Astrocyte (in vitro differentiated cells and primary cell): ENCODE data around the gene PDE1A. TPM values are rescaled to one million over a fixed set of nuclear protein-coding genes. Genes with fewer than 3 reads are reported as not detected.

Experiments
- DNase-seq: peaks from one replicate; pipeline ENCODE4 v3.0.0-alpha.2; 2010; ENCODE audit warnings: low read depth
- FAIRE-seq: peaks from 2 replicates; lab custom pipeline; 2011; peaks lifted over from hg19 to GRCh38; lab: Jason Lieb, UNC
- H2AFZ ChIP-seq: 2 replicates; pipeline ENCODE4 v1.6.0; 2012; ENCODE audit warnings: low read depth, low read length, inconsistent platforms
- H3K27ac ChIP-seq: 2 replicates; pipeline ENCODE4 v1.5.1; 2011; ENCODE audit warnings: low read depth, low read length, inconsistent platforms
- H3K27me3 ChIP-seq: 2 replicates; pipeline ENCODE4 v1.6.0; 2011; ENCODE audit warnings: low read length, inconsistent platforms; ENCODE audit not compliant: insufficient read depth
- H3K36me3 ChIP-seq: 2 replicates; pipeline ENCODE4 v1.5.1; 2011; ENCODE audit warnings: low read length, inconsistent platforms; ENCODE audit not compliant: insufficient read depth
- H3K4me1 ChIP-seq: 2 replicates; pipeline ENCODE4 v1.5.1; 2011; ENCODE audit warnings: low read length, inconsistent platforms; ENCODE audit not compliant: insufficient read depth
- H3K4me2 ChIP-seq: 2 replicates; pipeline ENCODE4 v1.6.0; 2012; ENCODE audit warnings: low read length, inconsistent platforms
- H3K4me3 ChIP-seq: 2 replicates; pipeline ENCODE4 v1.5.1; 2011; ENCODE audit warnings: low read depth, mild to moderate bottlenecking, low read length, inconsistent platforms; ENCODE audit not compliant: insufficient read depth
- H3K79me2 ChIP-seq: 2 replicates; pipeline ENCODE4 v1.6.0; 2012; ENCODE audit warnings: mild to moderate bottlenecking, low read length, inconsistent platforms; ENCODE audit not compliant: insufficient read depth
- H3K9ac ChIP-seq: 2 replicates; pipeline ENCODE4 v1.6.0; 2012; ENCODE audit warnings: mild to moderate bottlenecking, low read length, inconsistent platforms
- H3K9me3 ChIP-seq: 2 replicates; pipeline ENCODE4 v1.5.1; 2012; ENCODE audit warnings: low read depth, mild to moderate bottlenecking, low read length, inconsistent platforms; ENCODE audit not compliant: insufficient read depth
- H4K20me1 ChIP-seq: 2 replicates; pipeline ENCODE4 v1.6.0; 2012; ENCODE audit warnings: low read length, inconsistent platforms; ENCODE audit not compliant: insufficient read depth
- H3K27ac Mint-ChIP-seq: one replicate; pipeline ENCODE4 v1.8.0; 2021; ENCODE audit warnings: mild to moderate bottlenecking, mixed read lengths; ENCODE audit not compliant: unreplicated experiment
- H3K27me3 Mint-ChIP-seq: one replicate; pipeline ENCODE4 v1.8.0; 2021; ENCODE audit warnings: low read depth, mixed read lengths; ENCODE audit not compliant: unreplicated experiment
- H3K36me3 Mint-ChIP-seq: one replicate; pipeline ENCODE4 v1.8.0; 2021; ENCODE audit warnings: low read depth, mixed read lengths; ENCODE audit not compliant: unreplicated experiment
- H3K4me1 Mint-ChIP-seq: one replicate; pipeline ENCODE4 v1.8.0; 2021; ENCODE audit warnings: low read depth, mixed read lengths; ENCODE audit not compliant: unreplicated experiment
- H3K4me3 Mint-ChIP-seq: one replicate; pipeline ENCODE4 v1.8.0; 2021; ENCODE audit warnings: mild to moderate bottlenecking, moderate library complexity, mixed read lengths; ENCODE audit not compliant: unreplicated experiment
- H3K9me3 Mint-ChIP-seq: one replicate; pipeline ENCODE4 v1.8.0; 2021; ENCODE audit warnings: mild to moderate bottlenecking, mixed read lengths; ENCODE audit not compliant: unreplicated experiment
- EZH2 ChIP-seq: IDR thresholded peaks from 2 replicates; pipeline ENCODE4 v1.6.1; 2012; ENCODE audit warnings: mild to moderate bottlenecking, low read length, inconsistent platforms; ENCODE audit not compliant: insufficient read depth
- total RNA-seq: library from RNA; stranded (reverse); gene quantifications from 2 replicates; pipeline ENCODE4 v1.2.1, GENCODE V29; 2021
- TF ChIP-seq, protein P1 (sequence below): IDR thresholded peaks from 2 replicates; pipeline ENCODE4 v1.5.1; 2011; ENCODE audit warnings: low read depth, mild to moderate bottlenecking, inconsistent platforms, low read length, moderate library complexity; ENCODE audit not compliant: insufficient read depth

PDE1A gene
- total RNA-seq, 1 donor from 2014 or later: 0.32 TPM

DNA sequence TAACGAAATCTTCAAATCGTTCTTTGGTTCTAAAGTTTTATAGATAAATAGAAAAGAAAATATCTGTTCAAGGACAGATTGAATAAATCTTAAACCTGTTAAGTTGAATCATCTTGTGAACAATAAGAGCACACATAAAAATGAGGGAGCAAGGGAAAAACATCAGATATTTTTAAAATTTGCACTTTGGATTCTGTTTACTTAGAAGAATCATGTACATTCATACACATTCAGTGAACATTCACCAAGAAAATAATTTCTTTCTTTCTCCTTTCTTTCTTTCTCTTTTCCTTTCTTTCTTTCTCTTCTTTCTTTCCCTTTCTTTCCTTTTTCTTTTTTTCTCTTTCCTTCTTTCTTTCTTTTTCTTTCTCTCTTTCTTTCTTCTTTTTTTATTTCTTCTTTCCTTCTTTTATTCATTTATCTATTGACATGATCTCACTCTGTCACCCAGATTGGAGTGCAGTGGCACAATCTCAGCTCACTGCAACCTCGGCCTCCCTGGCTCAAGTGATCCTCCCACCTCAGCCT is 164.9 kb downstream of the PDE1A start:
- H3K27ac Mint-ChIP-seq: no peak overlapping the region
- H3K9me3 Mint-ChIP-seq: no peaks in the 10 kb centered on the region
- Histone ChIP-seq H3K36me3 (no peaks in the 10 kb centered on the region), H3K79me2 (no peaks in the 10 kb centered on the region), H3K27ac (no peak overlapping the region), H4K20me1 (no peaks in the 10 kb centered on the region), H2AFZ (no peak overlapping the region), H3K4me1 (peaks cover 4% of the 10 kb centered on the region), H3K27me3 (no peaks in the 10 kb centered on the region), H3K9me3 (no peaks in the 10 kb centered on the region), H3K9ac (no peak overlapping the region), H3K4me2 (no peak overlapping the region), H3K4me3 (no peak overlapping the region)
- TF ChIP-seq EZH2: no peak
- TF ChIP-seq, protein P1, sequence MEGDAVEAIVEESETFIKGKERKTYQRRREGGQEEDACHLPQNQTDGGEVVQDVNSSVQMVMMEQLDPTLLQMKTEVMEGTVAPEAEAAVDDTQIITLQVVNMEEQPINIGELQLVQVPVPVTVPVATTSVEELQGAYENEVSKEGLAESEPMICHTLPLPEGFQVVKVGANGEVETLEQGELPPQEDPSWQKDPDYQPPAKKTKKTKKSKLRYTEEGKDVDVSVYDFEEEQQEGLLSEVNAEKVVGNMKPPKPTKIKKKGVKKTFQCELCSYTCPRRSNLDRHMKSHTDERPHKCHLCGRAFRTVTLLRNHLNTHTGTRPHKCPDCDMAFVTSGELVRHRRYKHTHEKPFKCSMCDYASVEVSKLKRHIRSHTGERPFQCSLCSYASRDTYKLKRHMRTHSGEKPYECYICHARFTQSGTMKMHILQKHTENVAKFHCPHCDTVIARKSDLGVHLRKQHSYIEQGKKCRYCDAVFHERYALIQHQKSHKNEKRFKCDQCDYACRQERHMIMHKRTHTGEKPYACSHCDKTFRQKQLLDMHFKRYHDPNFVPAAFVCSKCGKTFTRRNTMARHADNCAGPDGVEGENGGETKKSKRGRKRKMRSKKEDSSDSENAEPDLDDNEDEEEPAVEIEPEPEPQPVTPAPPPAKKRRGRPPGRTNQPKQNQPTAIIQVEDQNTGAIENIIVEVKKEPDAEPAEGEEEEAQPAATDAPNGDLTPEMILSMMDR: no peak
- no peak overlapping the region for H3K4me3 Mint-ChIP-seq
- FAIRE-seq (no peak), DNase-seq (no peak)
- H3K27me3 Mint-ChIP-seq: no peaks in the 10 kb centered on the region
- H3K4me1 Mint-ChIP-seq: peaks cover 5% of the 10 kb centered on the region
- H3K36me3 Mint-ChIP-seq: no peaks in the 10 kb centered on the region

DNA sequence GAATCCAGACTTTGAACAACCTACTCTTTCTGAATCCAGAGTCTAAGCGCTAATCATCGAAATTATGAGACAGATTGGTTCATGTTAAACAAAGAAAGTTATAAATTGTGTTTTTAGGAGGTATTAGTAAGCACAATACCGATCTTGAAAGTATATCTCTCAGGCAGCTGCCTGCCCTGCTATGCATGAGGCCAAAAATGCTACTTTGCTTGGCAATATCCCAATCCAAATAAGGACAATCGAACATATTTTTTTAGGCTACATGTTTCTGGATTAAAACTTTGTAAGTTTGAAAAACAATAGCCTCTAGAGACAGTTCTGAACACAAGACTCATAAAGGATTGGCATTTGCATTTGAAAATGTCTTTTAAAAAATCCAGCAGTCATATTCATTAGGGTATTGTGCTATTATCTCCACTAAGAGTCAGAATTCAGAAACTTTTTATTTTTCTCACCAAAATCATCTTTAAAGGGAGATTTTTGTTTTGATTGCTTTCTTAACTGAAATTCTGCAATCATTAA is 167.1 kb downstream of the PDE1A start:
- H2AFZ ChIP-seq: no peak overlapping the region
- Mint-ChIP-seq H3K36me3 (no peaks in the 10 kb centered on the region), H3K27me3 (no peaks in the 10 kb centered on the region), H3K27ac (no peak overlapping the region), H3K4me1 (no peaks in the 10 kb centered on the region), H3K4me3 (no peak overlapping the region), H3K9me3 (no peaks in the 10 kb centered on the region)
- H3K27ac ChIP-seq: no peak overlapping the region
- H3K4me1 ChIP-seq: peaks cover 4% of the 10 kb centered on the region
- no peaks in the 10 kb centered on the region for H3K79me2 ChIP-seq
- TF ChIP-seq, protein P1: no peak
- TF ChIP-seq EZH2: no peak
- no peaks in the 10 kb centered on the region for H3K27me3 ChIP-seq
- no peaks in the 10 kb centered on the region for H4K20me1 ChIP-seq
- H3K4me3 ChIP-seq: no peak overlapping the region
- no peak overlapping the region for H3K9ac ChIP-seq
- H3K9me3 ChIP-seq: no peaks in the 10 kb centered on the region
- H3K36me3 ChIP-seq: no peaks in the 10 kb centered on the region
- H3K4me2 ChIP-seq: peak overlapping the region; percentile 39
- DNase-seq (peak; percentile 41), FAIRE-seq (no peak)

DNA sequence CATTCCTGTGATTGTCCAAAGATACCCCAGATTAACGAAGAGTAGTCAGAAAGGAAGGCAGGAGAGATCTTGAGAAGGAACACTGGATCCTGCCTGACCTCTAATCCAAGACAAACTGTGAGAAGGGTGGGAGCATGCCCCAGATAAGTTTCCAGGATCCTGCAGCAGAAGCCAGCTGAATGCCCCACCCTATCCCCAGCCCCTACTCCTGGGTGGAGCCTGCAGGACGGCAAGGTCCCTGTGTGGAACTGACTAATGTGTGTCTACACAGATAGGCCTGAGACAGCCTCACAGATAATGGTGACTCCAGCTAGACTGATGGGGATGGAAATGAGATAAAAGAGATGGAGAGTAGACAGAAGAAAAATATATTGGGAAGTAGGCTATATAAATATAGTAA is 174.3 kb downstream of the PDE1A start:
- DNase-seq: no peak
- Mint-ChIP-seq H3K27me3 (no peaks in the 10 kb centered on the region), H3K36me3 (peaks cover 1% of the 10 kb centered on the region), H3K9me3 (no peaks in the 10 kb centered on the region), H3K4me3 (no peak overlapping the region), H3K4me1 (peaks cover 2% of the 10 kb centered on the region), H3K27ac (no peak overlapping the region)
- no peak overlapping the region for H3K4me2 ChIP-seq
- no peaks in the 10 kb centered on the region for H3K79me2 ChIP-seq
- no peaks in the 10 kb centered on the region for H3K27me3 ChIP-seq
- H3K9me3 ChIP-seq: no peaks in the 10 kb centered on the region
- H3K9ac ChIP-seq: no peak overlapping the region
- no peak for TF ChIP-seq EZH2
- TF ChIP-seq, protein P1: no peak
- H3K27ac ChIP-seq: no peak overlapping the region
- no peak overlapping the region for H2AFZ ChIP-seq
- no peak for FAIRE-seq
- no peaks in the 10 kb centered on the region for H3K4me1 ChIP-seq
- no peaks in the 10 kb centered on the region for H3K36me3 ChIP-seq
- H3K4me3 ChIP-seq: no peak overlapping the region
- no peaks in the 10 kb centered on the region for H4K20me1 ChIP-seq
